GM18951 (cell line): ENCODE measurements around the gene ETHE1.

Experiments
- POLR2A ChIP-seq: IDR thresholded peaks from 4 replicates; pipeline ENCODE4 v1.6.1; 2011; ENCODE audit warnings: mild to moderate bottlenecking; ENCODE audit not compliant: insufficient read length, insufficient read depth; ENCODE audit errors: extremely low read depth
- in situ Hi-C: fragments of 300-500 bp; cut with MboI; formaldehyde crosslinking; loops from one replicate; pipeline ENCODE4 v1.12.0; 2022; ENCODE audit warnings: low sequenced_read_pairs, mixed read lengths, inconsistent platforms; ENCODE audit not compliant: unreplicated experiment

Gene ETHE1

GRCh38 chr19:43545276-43545675, 18.3 kb upstream of the ETHE1 start:
- TF ChIP-seq POLR2A = no peak
- in situ Hi-C loops = no loop called here

DNA sequence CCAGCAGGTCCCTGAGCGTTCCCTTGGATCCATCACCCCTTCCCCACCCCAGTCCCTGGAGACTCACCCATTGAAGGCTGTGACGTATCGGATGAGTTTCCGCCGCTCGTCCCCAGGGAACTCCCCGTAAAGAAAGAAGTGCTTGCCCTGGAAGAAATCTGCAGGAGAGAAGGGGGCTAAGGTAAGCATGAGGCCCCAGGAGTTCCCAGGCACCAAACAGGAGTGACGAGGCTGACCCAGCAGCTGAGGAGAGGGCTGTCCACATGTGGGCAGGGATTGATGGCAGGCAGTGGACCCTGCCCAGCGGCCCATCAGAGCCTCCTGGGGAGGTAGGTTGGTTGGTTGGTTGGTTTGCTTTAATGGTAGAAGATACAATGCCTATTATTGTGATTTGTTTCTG, 17.1 kb upstream of the ETHE1 start:
- in situ Hi-C loops = no loop called here

DNA sequence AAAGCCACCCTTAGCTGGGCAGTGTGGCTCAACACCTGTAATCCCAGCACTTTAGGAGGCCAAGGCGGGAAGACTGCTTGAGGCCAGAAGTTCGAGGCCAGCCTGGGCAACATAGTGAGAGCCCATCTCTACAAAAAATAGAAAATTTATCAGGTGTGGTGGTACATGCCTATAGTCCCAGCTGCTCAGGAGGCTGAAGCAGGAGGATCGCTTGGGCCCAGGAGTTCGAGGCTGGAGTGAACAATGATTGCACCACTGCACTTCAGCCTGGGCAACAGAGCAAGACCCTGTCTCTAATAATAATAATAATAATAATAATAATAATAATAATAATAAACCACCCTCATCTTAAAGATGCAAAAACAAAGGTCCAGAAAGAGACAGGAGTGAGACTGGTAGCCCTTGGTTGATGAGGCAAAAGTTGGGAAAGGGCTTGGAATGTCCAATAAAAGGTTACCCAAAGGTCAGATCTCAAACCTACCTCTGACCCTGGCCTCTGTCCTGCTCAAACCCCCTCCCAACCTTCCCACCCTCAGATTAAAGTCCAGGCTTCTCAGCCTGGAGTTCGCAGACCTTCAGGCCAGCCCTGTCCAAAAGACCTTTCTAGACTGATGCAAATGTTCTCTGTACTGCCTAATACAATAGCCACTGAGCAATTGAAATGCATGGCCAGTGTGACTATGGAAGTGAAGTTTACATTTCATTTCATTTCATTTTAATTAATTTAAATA, 15.1 kb upstream of the ETHE1 start:
- in situ Hi-C loops = no loop called here
- TF ChIP-seq POLR2A = no peak

More for the DNA sequence above, 17.1 kb upstream of the ETHE1 start:
- no peak for TF ChIP-seq POLR2A

DNA sequence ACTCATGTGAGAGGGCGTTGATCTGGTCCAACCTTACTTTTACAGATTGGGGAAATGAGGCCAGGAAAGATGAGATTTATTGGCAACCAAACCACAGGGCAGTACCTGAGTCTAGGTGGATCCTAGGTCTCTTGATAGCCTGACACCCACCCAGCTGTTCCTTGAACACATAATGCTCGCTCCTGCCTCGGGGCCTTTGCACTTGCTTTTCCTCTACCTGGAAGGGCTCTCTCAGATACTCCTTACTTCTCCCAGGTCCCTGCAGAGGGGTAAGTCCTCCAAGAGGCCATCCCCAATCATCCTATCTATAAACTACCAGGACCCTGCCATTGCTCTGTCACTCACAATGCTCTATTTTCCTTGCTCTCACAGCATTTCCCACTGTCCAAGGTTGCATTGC, 13.4 kb upstream of the ETHE1 start:
- in situ Hi-C loops = no loop called here
- no peak for TF ChIP-seq POLR2A

GRCh38 chr19:43538922-43539321, 11.9 kb upstream of the ETHE1 start:
- TF ChIP-seq POLR2A = no peak
- in situ Hi-C loops = no loop called here

DNA sequence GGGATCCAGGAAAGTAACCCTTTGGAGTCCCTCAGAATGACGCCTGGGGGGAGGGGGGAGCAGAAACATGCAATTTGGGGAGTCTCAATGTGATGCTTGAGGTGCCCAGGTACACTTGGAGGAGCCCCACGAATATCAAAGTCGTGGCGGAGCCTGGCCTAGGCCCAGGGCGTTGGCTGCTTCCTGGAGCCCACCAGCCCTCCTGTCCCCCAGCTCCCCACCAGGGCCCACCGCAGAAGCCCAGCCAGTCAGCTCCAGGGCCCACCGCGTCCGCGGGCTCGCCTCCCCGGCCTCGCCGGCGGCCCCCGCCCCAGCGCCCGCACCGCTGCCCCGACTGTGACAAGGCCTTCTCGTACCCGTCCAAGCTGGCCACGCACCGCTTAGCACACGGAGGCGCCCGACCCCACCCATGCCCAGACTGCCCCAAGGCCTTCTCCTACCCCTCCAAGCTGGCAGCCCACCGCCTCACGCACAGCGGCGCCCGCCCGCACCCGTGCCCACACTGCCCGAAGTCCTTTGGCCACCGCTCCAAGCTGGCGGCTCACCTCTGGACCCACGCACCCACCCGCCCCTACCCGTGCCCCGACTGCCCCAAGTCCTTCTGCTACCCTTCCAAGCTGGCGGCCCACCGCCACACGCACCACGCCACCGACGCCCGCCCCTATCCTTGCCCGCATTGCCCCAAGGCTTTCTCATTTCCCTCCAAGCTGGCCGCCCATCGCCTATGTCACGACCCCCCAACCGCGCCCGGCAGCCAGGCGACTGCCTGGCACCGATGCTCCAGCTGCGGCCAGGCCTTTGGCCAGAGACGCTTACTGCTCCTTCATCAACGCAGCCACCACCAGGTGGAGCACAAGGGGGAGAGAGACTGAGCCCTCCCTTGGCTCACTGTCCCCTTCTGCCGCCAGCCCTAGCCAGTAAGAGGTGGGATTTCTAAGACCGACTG, 8.1 kb upstream of the ETHE1 start:
- in situ Hi-C loops = no loop called here
- TF ChIP-seq POLR2A = no peak

DNA sequence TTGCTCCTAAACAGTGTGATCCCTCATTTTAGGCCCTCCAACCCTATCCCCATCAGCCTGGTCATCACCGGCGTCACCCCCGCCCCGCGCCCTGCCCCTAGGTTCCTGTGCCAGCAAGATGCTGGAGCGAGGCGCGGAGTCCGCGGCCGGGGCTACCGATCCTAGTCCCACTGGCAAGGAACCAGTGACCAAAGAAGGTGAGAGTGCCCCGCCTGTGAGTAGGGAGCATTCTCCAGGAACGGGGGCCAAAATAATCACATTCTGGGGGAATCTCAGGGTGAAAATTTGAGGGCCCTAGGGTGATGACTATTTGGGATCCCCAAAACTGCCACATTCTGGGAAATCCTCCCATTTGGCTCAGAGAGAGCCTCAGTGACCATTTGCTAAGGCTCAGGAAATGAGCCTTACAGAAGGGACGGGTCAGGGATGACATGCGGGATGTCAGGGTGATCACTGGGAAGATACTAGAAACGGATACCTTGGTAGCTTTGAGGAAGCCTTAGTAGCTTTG, 7.4 kb upstream of the ETHE1 start:
- no peak for TF ChIP-seq POLR2A
- in situ Hi-C loops = no loop called here

- TF ChIP-seq POLR2A = peak; percentile 20
- in situ Hi-C loops = no loop called here
Measured at GRCh38 chr19:43533546-43534304, 6.7 kb upstream of the ETHE1 start.

DNA sequence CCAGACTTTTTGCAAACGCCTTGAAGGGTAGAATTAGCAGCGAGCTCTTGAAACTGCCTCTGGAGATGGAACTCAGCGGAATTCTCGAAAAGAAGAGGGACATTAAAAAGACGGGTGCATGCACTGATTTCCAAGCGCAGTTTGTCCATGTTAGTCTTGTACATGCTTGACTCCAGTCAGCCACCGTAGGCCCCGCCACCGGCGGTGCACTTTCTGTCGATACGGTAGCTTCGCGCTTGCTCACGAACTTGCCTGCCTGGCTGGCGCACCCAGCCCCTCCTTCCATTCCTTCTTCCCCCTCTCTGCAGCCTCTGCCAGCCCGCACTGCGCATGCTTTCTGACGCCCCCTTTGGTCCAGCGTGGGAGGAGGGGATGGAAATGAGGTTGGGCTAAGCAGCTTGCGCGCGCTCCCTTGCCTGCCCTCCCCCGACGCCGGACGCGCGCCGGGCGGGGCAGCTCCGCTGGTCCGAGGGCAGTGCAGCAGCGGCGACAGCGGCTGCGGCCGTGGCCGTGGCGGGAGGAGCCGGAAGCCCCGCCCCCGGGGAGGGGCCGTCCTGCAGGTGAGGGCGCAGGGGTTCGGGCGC, 6.1 kb upstream of the ETHE1 start, which contains the start of gene ZNF575:
TSS of gene ZNF575 (plus strand) at position 227 of the 584 bp plus-strand sequence. CDS start 1,235 bp downstream, outside the sequence.
- TF ChIP-seq POLR2A = peak; percentile 55
- in situ Hi-C loops = no loop called here

- TF ChIP-seq POLR2A = no peak
- in situ Hi-C loops = no loop called here
Measured at GRCh38 chr19:43532571-43532961, 5.6 kb upstream of the ETHE1 start.

DNA sequence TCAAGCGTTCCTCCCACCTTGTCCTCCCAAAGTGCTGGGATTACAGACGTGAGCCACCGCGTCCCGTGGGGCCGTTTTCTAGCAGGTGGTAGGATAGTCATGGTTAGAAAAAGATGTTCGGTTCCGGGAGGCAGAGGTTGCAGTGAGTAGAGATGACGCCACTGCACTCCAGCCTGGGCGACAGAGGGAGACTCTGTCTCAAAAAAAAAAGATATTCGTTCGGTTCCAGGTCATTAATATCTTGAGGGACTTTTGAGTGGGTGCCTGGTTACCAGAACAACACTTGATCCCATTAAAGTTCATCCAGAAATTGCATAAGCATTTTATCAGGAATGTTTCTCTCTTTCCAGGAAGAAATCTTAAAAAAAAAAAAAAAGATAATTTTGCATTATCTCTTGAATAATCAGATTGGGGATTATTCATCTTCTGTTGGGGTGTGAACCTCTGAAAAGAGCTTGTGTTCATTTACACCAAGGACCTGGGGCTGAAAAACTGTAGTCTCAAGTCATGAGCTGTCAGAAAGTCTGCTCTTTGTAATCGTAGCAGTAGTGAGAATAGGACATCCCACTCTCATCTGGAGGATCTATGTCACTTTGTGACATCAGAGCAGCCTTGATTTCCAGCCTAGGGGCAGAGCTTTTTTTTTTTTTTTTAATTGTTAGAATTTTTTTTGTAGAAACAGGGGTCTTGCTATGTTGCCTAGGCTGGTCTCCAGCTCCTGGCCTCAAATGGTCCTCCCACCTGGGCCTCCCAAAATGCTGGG, 1.0 kb upstream of the ETHE1 start:
- no peak for TF ChIP-seq POLR2A
- in situ Hi-C loops = no loop called here
